ENCODE data around the gene SHC2.

GRCh38 chr19:400976-401865 lies 59.6 kb downstream of the SHC2 start:
- no peak for TF ChIP-seq CTCF (IDR thresholded peaks at IDR 0.05)
- no peak for TF ChIP-seq EP300 (IDR thresholded peaks at IDR 0.05; ENCODE audit: borderline replicate concordance in 1 of 2, low read depth in 1 of 2, low read length in 1 of 2)
- no peak for TF ChIP-seq USF2 (IDR thresholded peaks at IDR 0.05; ENCODE audit: borderline replicate concordance, low read depth, low read length)
